RWPE2 (cell line): ENCODE measurements around the gene DCAF17.

Source experiments
- ATAC-seq: fragments of 200-7000 bp; cut with Tn5 transposase; 3 replicates; pipeline ENCODE4 v1.9.1; 2021; ENCODE audit warnings: low read depth
- DNase-seq: peaks from one replicate; pipeline ENCODE4 v3.0.0-alpha.2; 2020; ENCODE audit warnings: low spot score
- H3K27ac ChIP-seq: fragments of 450-650 bp; 2 replicates; pipeline ENCODE4 v1.5.1; 2017; ENCODE audit warnings: mild to moderate bottlenecking; ENCODE audit not compliant: poor library complexity, severe bottlenecking
- H3K27me3 ChIP-seq: fragments of 250-450 bp; sonication (Bioruptor Pico); 2 replicates; pipeline ENCODE4 v1.5.1; 2021; ENCODE audit warnings: mild to moderate bottlenecking, moderate library complexity; ENCODE audit not compliant: insufficient read depth, poor library complexity, severe bottlenecking
- H3K36me3 ChIP-seq: fragments of 250-450 bp; sonication (Bioruptor Pico); 2 replicates; pipeline ENCODE4 v1.5.1; 2020; ENCODE audit warnings: low read depth, mild to moderate bottlenecking, moderate library complexity
- H3K4me1 ChIP-seq: fragments of 250-450 bp; sonication (Bioruptor Pico); 2 replicates; pipeline ENCODE4 v1.5.1; 2021; ENCODE audit warnings: mild to moderate bottlenecking, moderate library complexity; ENCODE audit not compliant: insufficient read depth, poor library complexity, severe bottlenecking
- H3K4me3 ChIP-seq: fragments of 250-450 bp; sonication (Bioruptor Pico); 2 replicates; pipeline ENCODE4 v1.5.1; 2021; ENCODE audit warnings: mild to moderate bottlenecking, moderate library complexity; ENCODE audit not compliant: severe bottlenecking
- H3K9me3 ChIP-seq: fragments of 250-450 bp; sonication (Bioruptor Pico); 2 replicates; pipeline ENCODE4 v1.5.1; 2021; ENCODE audit warnings: mild to moderate bottlenecking, moderate library complexity; ENCODE audit not compliant: severe bottlenecking
- TF ChIP-seq, protein P1 (sequence below): fragments of 450-650 bp; IDR thresholded peaks from one replicate; pipeline ENCODE4 v1.5.1; 2017; ENCODE audit warnings: mild to moderate bottlenecking, moderate library complexity; ENCODE audit not compliant: poor library complexity, severe bottlenecking

Gene DCAF17

GRCh38 chr2:171432206-171432968 is 1.6 kb upstream of the DCAF17 start:
- Histone ChIP-seq H3K4me3 (peak overlapping the region; percentile 46), H3K27me3 (no peaks in the 10 kb centered on the region), H3K4me1 (peaks cover 12% of the 10 kb centered on the region), H3K36me3 (peaks cover 17% of the 10 kb centered on the region), H3K9me3 (peaks cover 2% of the 10 kb centered on the region), H3K27ac (peak overlapping the region; percentile 83)
- ATAC-seq (no peak), DNase-seq (no peak)
- TF ChIP-seq, protein P1, sequence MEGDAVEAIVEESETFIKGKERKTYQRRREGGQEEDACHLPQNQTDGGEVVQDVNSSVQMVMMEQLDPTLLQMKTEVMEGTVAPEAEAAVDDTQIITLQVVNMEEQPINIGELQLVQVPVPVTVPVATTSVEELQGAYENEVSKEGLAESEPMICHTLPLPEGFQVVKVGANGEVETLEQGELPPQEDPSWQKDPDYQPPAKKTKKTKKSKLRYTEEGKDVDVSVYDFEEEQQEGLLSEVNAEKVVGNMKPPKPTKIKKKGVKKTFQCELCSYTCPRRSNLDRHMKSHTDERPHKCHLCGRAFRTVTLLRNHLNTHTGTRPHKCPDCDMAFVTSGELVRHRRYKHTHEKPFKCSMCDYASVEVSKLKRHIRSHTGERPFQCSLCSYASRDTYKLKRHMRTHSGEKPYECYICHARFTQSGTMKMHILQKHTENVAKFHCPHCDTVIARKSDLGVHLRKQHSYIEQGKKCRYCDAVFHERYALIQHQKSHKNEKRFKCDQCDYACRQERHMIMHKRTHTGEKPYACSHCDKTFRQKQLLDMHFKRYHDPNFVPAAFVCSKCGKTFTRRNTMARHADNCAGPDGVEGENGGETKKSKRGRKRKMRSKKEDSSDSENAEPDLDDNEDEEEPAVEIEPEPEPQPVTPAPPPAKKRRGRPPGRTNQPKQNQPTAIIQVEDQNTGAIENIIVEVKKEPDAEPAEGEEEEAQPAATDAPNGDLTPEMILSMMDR: no peak

GRCh38 chr2:171432969-171433762 is 860 bp upstream of the DCAF17 start:
- DNase-seq (peak; percentile 85), ATAC-seq (peak; percentile 32)
- H3K4me1 ChIP-seq: peaks cover 12% of the 10 kb centered on the region

DNA sequence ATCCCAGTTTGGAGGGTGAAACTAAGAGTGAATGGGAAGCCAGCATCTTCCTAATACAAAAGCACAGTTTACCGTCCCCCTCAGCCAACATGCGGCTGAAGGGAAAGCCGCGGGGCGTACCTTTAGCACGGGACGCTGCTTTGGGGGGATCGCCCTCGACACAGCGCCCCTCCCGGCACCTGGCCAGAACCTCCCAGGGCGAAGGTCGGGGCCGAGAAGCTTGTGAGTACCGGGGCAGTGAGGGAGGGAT is 338 bp upstream of the DCAF17 start, which contains the start of gene METTL8:
METTL8 (minus strand) TSS at position 228 of the 250 bp plus-strand sequence. CDS start 41,805 bp downstream, outside the sequence.
- peaks cover 30% of the 10 kb centered on the region for H3K36me3 ChIP-seq

More at GRCh38 chr2:171432969-171433762, 860 bp upstream of the DCAF17 start:
- Histone ChIP-seq H3K27me3 (no peaks in the 10 kb centered on the region), H3K9me3 (peaks cover 2% of the 10 kb centered on the region), H3K27ac (peak overlapping the region; percentile 83), H3K4me3 (peak overlapping the region; percentile 46), H3K36me3 (peaks cover 25% of the 10 kb centered on the region)
- TF ChIP-seq, protein P1: no peak

DNA sequence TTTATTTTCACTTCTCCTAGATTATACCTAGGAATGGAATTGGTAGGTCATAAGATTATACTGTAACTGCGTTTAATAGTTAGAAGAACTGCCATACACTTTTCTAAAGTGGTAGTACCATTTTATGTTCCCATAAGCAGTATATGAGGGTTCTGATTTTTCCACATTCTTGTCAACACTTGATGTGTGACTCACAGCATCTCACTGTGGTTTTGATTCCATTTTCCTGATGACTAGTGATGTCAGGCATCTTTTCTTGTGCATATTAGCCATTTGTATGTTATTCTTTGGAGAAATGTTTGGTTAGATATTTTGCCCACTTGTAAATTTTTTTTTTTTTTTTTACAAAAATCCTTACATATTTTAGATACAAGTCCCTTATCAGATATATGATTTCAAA is 2.3 kb downstream of the DCAF17 start:
- Histone ChIP-seq H3K36me3 (peaks cover 51% of the 10 kb centered on the region), H3K27ac (peak overlapping the region; percentile 83), H3K4me1 (peaks cover 12% of the 10 kb centered on the region), H3K27me3 (no peaks in the 10 kb centered on the region), H3K9me3 (peaks cover 2% of the 10 kb centered on the region), H3K4me3 (no peak overlapping the region)
- ATAC-seq (no peak), DNase-seq (no peak)
- TF ChIP-seq, protein P1: no peak

More for the DNA sequence above, 338 bp upstream of the DCAF17 start, which contains the start of gene METTL8:
- ATAC-seq: no peak
- no peaks in the 10 kb centered on the region for H3K27me3 ChIP-seq
- DNase-seq: no peak
- peaks cover 12% of the 10 kb centered on the region for H3K4me1 ChIP-seq
- peaks cover 2% of the 10 kb centered on the region for H3K9me3 ChIP-seq
- TF ChIP-seq, protein P1: peak; percentile 76
- H3K27ac ChIP-seq: peak within 1 kb of the TSS; percentile 83
- H3K4me3 ChIP-seq: peak within 1 kb of the TSS; percentile 46
